Brain microvascular endothelial cell (primary cell): ENCODE results near the gene CPXM2.

Experiments
- DNase-seq: peaks from one replicate; pipeline ENCODE4 v3.0.0-alpha.2; 2020
- H3K27ac ChIP-seq: fragments of 250-450 bp; sonication (Bioruptor Pico); 2 replicates; pipeline ENCODE4 v1.5.1; 2020; ENCODE audit warnings: mild to moderate bottlenecking, moderate library complexity
- H3K27me3 ChIP-seq: fragments of 250-450 bp; sonication (Bioruptor Pico); replicated peaks from 2 replicates; pipeline ENCODE4 v1.5.1; 2020; ENCODE audit warnings: mild to moderate bottlenecking
- H3K36me3 ChIP-seq: fragments of 250-450 bp; sonication (Bioruptor Pico); replicated peaks from 2 replicates; pipeline ENCODE4 v1.5.1; 2020; ENCODE audit warnings: mild to moderate bottlenecking
- H3K4me3 ChIP-seq: 2 replicates; pipeline ENCODE4 v1.5.1; 2011; ENCODE audit warnings: low read depth, mild to moderate bottlenecking, control low read depth, low read length, moderate library complexity
- in situ Hi-C: cut with HindIII; loops from 2 replicates; pipeline ENCODE4 v1.10.0; 2017; ENCODE audit warnings: low sequenced_read_pairs, low pct_ligation_motif_present
- TF ChIP-seq, protein P1 (sequence below): IDR thresholded peaks from 2 replicates; pipeline ENCODE4 v1.5.1; 2011; ENCODE audit warnings: low read depth, mild to moderate bottlenecking, moderate library complexity, low read length, control low read depth, inconsistent platforms; ENCODE audit errors: missing control alignments

CPXM2 gene

DNA sequence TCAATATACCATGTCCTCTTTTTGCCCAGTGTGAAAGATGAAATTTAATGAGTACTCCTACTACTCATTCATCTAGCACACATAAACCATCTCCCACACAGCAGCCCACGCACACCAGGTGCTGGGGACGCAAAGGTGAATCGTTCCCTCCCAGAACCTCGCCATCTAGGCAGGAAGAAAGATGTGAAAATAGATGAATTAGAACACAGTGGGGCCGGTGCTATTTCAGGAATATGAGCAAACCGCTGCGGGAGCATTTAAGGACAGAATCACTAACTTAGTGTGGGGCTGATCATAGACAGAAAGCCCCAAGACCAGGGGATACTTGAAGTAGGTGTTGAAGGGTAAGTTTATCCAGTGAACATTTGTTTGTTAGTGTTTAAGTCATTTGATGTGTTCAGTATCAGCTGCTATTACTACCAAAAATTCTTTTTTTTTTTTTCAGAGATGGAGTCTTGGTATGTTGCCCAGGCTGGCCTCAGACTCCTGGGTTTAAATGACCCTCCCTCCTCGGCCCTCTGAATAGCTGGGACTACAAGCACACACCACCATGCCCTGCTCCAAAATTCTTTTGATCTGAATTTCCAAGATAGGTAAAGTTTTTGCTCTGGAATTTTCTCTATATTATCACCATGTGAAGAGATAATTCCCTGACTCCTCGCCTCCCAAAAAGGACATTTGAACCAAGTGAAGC is 48.8 kb downstream of the CPXM2 start:
- Histone ChIP-seq H3K36me3 (no peaks in the 10 kb centered on the region), H3K27ac (no peak overlapping the region), H3K27me3 (no peaks in the 10 kb centered on the region), H3K4me3 (no peak overlapping the region)
- no peak for DNase-seq
- in situ Hi-C loops, result no loop called here
- TF ChIP-seq, protein P1, sequence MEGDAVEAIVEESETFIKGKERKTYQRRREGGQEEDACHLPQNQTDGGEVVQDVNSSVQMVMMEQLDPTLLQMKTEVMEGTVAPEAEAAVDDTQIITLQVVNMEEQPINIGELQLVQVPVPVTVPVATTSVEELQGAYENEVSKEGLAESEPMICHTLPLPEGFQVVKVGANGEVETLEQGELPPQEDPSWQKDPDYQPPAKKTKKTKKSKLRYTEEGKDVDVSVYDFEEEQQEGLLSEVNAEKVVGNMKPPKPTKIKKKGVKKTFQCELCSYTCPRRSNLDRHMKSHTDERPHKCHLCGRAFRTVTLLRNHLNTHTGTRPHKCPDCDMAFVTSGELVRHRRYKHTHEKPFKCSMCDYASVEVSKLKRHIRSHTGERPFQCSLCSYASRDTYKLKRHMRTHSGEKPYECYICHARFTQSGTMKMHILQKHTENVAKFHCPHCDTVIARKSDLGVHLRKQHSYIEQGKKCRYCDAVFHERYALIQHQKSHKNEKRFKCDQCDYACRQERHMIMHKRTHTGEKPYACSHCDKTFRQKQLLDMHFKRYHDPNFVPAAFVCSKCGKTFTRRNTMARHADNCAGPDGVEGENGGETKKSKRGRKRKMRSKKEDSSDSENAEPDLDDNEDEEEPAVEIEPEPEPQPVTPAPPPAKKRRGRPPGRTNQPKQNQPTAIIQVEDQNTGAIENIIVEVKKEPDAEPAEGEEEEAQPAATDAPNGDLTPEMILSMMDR, result no peak

- in situ Hi-C loops, result no loop called here
- no peak for DNase-seq
- no peak overlapping the region for H3K27ac ChIP-seq
- TF ChIP-seq, protein P1, result no peak
- no peaks in the 10 kb centered on the region for H3K36me3 ChIP-seq
- no peaks in the 10 kb centered on the region for H3K27me3 ChIP-seq
- H3K4me3 ChIP-seq, result no peak overlapping the region
Measured at GRCh38 chr10:123841560-123841959, 50.0 kb downstream of the CPXM2 start.

DNA sequence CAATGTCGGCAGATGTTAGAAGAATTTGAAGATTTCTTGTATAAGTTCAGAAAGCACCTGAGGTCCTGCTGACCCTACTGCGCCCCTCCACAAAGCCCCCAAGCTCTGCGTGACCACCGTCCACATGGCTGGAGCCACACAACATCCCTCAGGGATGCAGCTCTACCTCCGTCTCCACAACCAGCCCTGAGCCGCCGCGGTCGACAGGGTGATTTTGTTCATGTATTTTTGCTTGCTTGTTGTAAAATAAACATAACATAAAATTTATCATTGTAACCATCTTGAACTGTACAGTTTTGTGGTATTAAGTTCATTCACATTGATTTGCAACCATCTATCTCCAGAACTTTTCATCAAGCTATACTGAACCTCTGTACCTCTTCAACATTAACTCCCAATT is 50.5 kb downstream of the CPXM2 start:
- TF ChIP-seq, protein P1, result no peak
- H3K36me3 ChIP-seq, result no peaks in the 10 kb centered on the region
- in situ Hi-C loops, result no loop called here

GRCh38 chr10:123840714-123841113 is 50.9 kb downstream of the CPXM2 start:
- H3K4me3 ChIP-seq, result no peak overlapping the region
- H3K27me3 ChIP-seq, result no peaks in the 10 kb centered on the region
- in situ Hi-C loops, result no loop called here
- H3K36me3 ChIP-seq, result no peaks in the 10 kb centered on the region
- no peak for DNase-seq
- H3K27ac ChIP-seq, result no peak overlapping the region
- TF ChIP-seq, protein P1, result no peak

More for the DNA sequence above, 50.5 kb downstream of the CPXM2 start:
- Histone ChIP-seq H3K27ac (no peak overlapping the region), H3K4me3 (no peak overlapping the region), H3K27me3 (no peaks in the 10 kb centered on the region)
- no peak for DNase-seq

- Histone ChIP-seq H3K36me3 (no peaks in the 10 kb centered on the region), H3K27ac (no peak overlapping the region), H3K27me3 (no peaks in the 10 kb centered on the region), H3K4me3 (no peak overlapping the region)
- DNase-seq, result no peak
- TF ChIP-seq, protein P1, result no peak
- in situ Hi-C loops, result no loop called here
Measured at GRCh38 chr10:123838596-123839310, 52.9 kb downstream of the CPXM2 start.
